HCT116 (cell line): Measurements from ENCODE around the gene ORC5. TPM values are rescaled to one million over a fixed set of nuclear protein-coding genes. Genes with fewer than 3 reads are reported as not detected.

Experiments used
- ATAC-seq: fragments of 200-7000 bp; cut with Tn5 transposase; 2 replicates; pipeline ENCODE4 v1.9.1; 2020; ENCODE audit warnings: mild to moderate bottlenecking, moderate library complexity
- BruUV-seq: library from RNA; stranded (reverse); fragments of 400-500 nt; replicated peaks from 2 replicates; lab custom pipeline; 2021; lab: Mats Ljungman, UMichigan
- CTCF ChIA-PET: fragments of 300-600 bp; sonication (Branson Sonifier 250); formaldehyde crosslinking; loops from one replicate; lab custom pipeline; 2021; ENCODE audit warnings: antibody characterized with exemption; lab: Charles Lee
- POLR2A ChIA-PET: fragments of 300-600, 350-600 bp; sonication (Branson Sonifier 250); formaldehyde crosslinking; loops from one replicate; lab custom pipeline; 2021; ENCODE audit warnings: antibody characterized with exemption; lab: Charles Lee
- RAD21 ChIA-PET, 2 experiments: fragments of 300-600 bp; sonication (Branson Sonifier 250); formaldehyde crosslinking; loops; one replicate each; lab custom pipeline; 2023; ENCODE audit warnings: low total read pairs in 2 of 2; ENCODE audit not compliant: uncharacterized antibody in 2 of 2, unreplicated experiment in 2 of 2, low non-redundant PET in 1 of 2; lab: Charles Lee
- DNase-seq: peaks from one replicate; pipeline ENCODE4 v3.0.0-alpha.2; 2010; ENCODE audit warnings: low read depth, low spot score
- H2AFZ ChIP-seq: fragments of 200-600 bp; shearing (Covaris generic), sonication (generic); 2 replicates; pipeline ENCODE4 v1.6.1; 2017; ENCODE audit warnings: low read depth, mixed run types, mixed read lengths, antibody characterized with exemption, low read length; ENCODE audit not compliant: poor library complexity, severe bottlenecking
- H3K27ac ChIP-seq: 2 replicates; pipeline ENCODE4 v1.5.1; 2012; ENCODE audit warnings: low read depth, low read length
- H3K27me3 ChIP-seq: fragments of 200-600 bp; sonication (generic); 2 replicates; pipeline ENCODE4 v1.6.1; 2016; ENCODE audit warnings: mixed run types, low read length, mixed read lengths; ENCODE audit not compliant: insufficient read depth
- H3K36me3 ChIP-seq, 2 experiments: fragments of 200-500 bp in 1 of 2; fragments of 200-600 bp in 1 of 2; sonication (Bioruptor generic) in 1 of 2; sonication (generic) in 1 of 2; 2 replicates each; pipeline versions ENCODE4 v1.5.1 to v1.6.1; 2014 to 2016; ENCODE audit warnings: low read length in 2 of 2, inconsistent platforms in 1 of 2, mixed read lengths in 1 of 2, mixed run types in 1 of 2; ENCODE audit not compliant: insufficient read depth in 2 of 2, control insufficient read depth in 1 of 2
- H3K4me1 ChIP-seq, 2 experiments: fragments of 200-600 bp in 1 of 2; sonication (generic) in 1 of 2; 2 replicates each; pipeline versions ENCODE4 v1.5.1 to v1.6.1; 2012 to 2017; ENCODE audit warnings: low read length in 2 of 2, inconsistent platforms in 1 of 2, mild to moderate bottlenecking in 1 of 2, mixed read lengths in 1 of 2, mixed run types in 1 of 2, moderate library complexity in 1 of 2; ENCODE audit not compliant: insufficient read depth in 2 of 2, control insufficient read depth in 1 of 2
- H3K4me2 ChIP-seq: fragments of 200-600 bp; sonication (generic); 2 replicates; pipeline ENCODE4 v1.6.1; 2017; ENCODE audit warnings: mixed run types, low read length, mixed read lengths
- H3K4me3 ChIP-seq, 2 experiments: fragments of 200-600 bp in 1 of 2; sonication (generic) in 1 of 2; replicated peaks in 1 of 2; 2 replicates each; pipeline ENCODE4 v1.5.1; 2011 to 2016; ENCODE audit warnings: low read length in 2 of 2, control low read depth in 1 of 2, low read depth in 1 of 2, mild to moderate bottlenecking in 1 of 2, mixed read lengths in 1 of 2, mixed run types in 1 of 2
- H3K79me2 ChIP-seq: fragments of 200-600 bp; sonication (generic); 2 replicates; pipeline ENCODE4 v1.6.1; 2017; ENCODE audit warnings: mild to moderate bottlenecking, mixed run types, low read length, moderate library complexity, mixed read lengths; ENCODE audit not compliant: insufficient read depth
- H3K9ac ChIP-seq: fragments of 200-600 bp; sonication (generic); 2 replicates; pipeline ENCODE4 v1.6.1; 2016; ENCODE audit warnings: low read length, mixed read lengths
- H3K9me2 ChIP-seq: fragments of 200-600 bp; sonication (generic), shearing (Covaris generic); 2 replicates; pipeline ENCODE4 v1.6.1; 2017; ENCODE audit warnings: mixed run types, mild to moderate bottlenecking, moderate library complexity; ENCODE audit not compliant: insufficient read depth
- H3K9me3 ChIP-seq, 2 experiments: fragments of 200-500 bp in 1 of 2; fragments of 200-600 bp in 1 of 2; sonication (Bioruptor generic) in 1 of 2; sonication (generic) in 1 of 2; 2 replicates each; pipeline ENCODE4 v1.6.1; 2014 to 2017; ENCODE audit warnings: low read length in 2 of 2, mixed read lengths in 2 of 2, inconsistent platforms in 1 of 2, low read depth in 1 of 2, mild to moderate bottlenecking in 1 of 2, mixed run types in 1 of 2, moderate library complexity in 1 of 2; ENCODE audit not compliant: control insufficient read depth in 1 of 2, insufficient read depth in 1 of 2
- H4K20me1 ChIP-seq: fragments of 200-600 bp; sonication (generic), shearing (Covaris generic); 2 replicates; pipeline ENCODE4 v1.6.1; 2017; ENCODE audit warnings: mixed run types, mild to moderate bottlenecking, moderate library complexity; ENCODE audit not compliant: insufficient read depth
- ATF3 ChIP-seq: IDR thresholded peaks from 2 replicates; pipeline ENCODE4 v1.6.1; 2012
- ELF1 ChIP-seq: IDR thresholded peaks from 2 replicates; pipeline ENCODE4 v1.6.1; 2012; ENCODE audit warnings: low read depth, borderline replicate concordance
- EZH2 ChIP-seq: fragments of 200-600 bp; sonication (generic); IDR thresholded peaks from 2 replicates; pipeline ENCODE4 v1.6.1; 2017; ENCODE audit warnings: antibody characterized with exemption, mixed run types
- JUND ChIP-seq: IDR thresholded peaks from 2 replicates; pipeline ENCODE4 v1.6.1; 2012
- POLR2A ChIP-seq: IDR thresholded peaks from 2 replicates; pipeline ENCODE4 v1.7.0; 2011; ENCODE audit warnings: borderline replicate concordance; ENCODE audit not compliant: insufficient read depth, insufficient read length; ENCODE audit errors: extremely low read depth
- RAD21 ChIP-seq: IDR thresholded peaks from 2 replicates; pipeline ENCODE4 v1.6.1; 2012; ENCODE audit warnings: low read depth, mild to moderate bottlenecking
- SIN3A ChIP-seq: IDR thresholded peaks from 2 replicates; pipeline ENCODE4 v1.6.1; 2012; ENCODE audit warnings: low read depth
- YY1 ChIP-seq: IDR thresholded peaks from 2 replicates; pipeline ENCODE4 v1.6.1; 2011; ENCODE audit warnings: low read length, low read depth, moderate library complexity, mild to moderate bottlenecking; ENCODE audit not compliant: insufficient replicate concordance; ENCODE audit errors: extremely low read depth
- intact Hi-C: fragments of 100-400 bp; cut with micrococcal nuclease; formaldehyde crosslinking; loops from 2 replicates; pipeline ENCODE4 v1.10.0; 2022
- total RNA-seq: library from RNA; stranded (reverse); gene quantifications from one replicate; pipeline ENCODE4 v1.2.1, GENCODE V29; 2021; ENCODE audit not compliant: unreplicated experiment
- TF ChIP-seq, protein P1 (sequence below): IDR thresholded peaks from 2 replicates; pipeline ENCODE4 v1.6.1; 2012; ENCODE audit warnings: low read depth

Gene ORC5
- total RNA-seq, 1 experiment from 2014 or later: 30.2 TPM

- no peaks in the 10 kb centered on the region for H3K27me3 ChIP-seq
- TF ChIP-seq RAD21: no peak
- TF ChIP-seq ELF1: no peak
- TF ChIP-seq, protein P1, sequence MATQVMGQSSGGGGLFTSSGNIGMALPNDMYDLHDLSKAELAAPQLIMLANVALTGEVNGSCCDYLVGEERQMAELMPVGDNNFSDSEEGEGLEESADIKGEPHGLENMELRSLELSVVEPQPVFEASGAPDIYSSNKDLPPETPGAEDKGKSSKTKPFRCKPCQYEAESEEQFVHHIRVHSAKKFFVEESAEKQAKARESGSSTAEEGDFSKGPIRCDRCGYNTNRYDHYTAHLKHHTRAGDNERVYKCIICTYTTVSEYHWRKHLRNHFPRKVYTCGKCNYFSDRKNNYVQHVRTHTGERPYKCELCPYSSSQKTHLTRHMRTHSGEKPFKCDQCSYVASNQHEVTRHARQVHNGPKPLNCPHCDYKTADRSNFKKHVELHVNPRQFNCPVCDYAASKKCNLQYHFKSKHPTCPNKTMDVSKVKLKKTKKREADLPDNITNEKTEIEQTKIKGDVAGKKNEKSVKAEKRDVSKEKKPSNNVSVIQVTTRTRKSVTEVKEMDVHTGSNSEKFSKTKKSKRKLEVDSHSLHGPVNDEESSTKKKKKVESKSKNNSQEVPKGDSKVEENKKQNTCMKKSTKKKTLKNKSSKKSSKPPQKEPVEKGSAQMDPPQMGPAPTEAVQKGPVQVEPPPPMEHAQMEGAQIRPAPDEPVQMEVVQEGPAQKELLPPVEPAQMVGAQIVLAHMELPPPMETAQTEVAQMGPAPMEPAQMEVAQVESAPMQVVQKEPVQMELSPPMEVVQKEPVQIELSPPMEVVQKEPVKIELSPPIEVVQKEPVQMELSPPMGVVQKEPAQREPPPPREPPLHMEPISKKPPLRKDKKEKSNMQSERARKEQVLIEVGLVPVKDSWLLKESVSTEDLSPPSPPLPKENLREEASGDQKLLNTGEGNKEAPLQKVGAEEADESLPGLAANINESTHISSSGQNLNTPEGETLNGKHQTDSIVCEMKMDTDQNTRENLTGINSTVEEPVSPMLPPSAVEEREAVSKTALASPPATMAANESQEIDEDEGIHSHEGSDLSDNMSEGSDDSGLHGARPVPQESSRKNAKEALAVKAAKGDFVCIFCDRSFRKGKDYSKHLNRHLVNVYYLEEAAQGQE: no peak
- H3K4me3 ChIP-seq: no peak overlapping the region
- DNase-seq (no peak), ATAC-seq (no peak)
- no peaks in the 10 kb centered on the region for H3K79me2 ChIP-seq
- no peak overlapping the region for H3K4me2 ChIP-seq
- no peaks in the 10 kb centered on the region for H3K4me1 ChIP-seq
- ChIA-PET POLR2A (no interaction called here), CTCF (no interaction called here), RAD21 (no interaction called here)
- H4K20me1 ChIP-seq: 0 out of 2 replicates have a peak, but pooled peaks cover 3% of the 10 kb centered on the region
- H3K9ac ChIP-seq: no peak overlapping the region
- intact Hi-C loops: no loop called here
- peaks cover 0 to 24% of the 10 kb centered on the region in 2 experiments; a peak in 3 of 4 replicates for H3K36me3 ChIP-seq
- peaks cover 1 to 6% of the 10 kb centered on the region in 2 experiments; a peak in 1 of 4 replicates for H3K9me3 ChIP-seq
- no TSS peak for BruUV-seq
- H3K27ac ChIP-seq: no peak overlapping the region
- H3K9me2 ChIP-seq: no peaks in the 10 kb centered on the region
- no peak overlapping the region for H2AFZ ChIP-seq
Observed at GRCh38 chr7:104175361-104175984, 32.3 kb downstream of the ORC5 start.

DNA sequence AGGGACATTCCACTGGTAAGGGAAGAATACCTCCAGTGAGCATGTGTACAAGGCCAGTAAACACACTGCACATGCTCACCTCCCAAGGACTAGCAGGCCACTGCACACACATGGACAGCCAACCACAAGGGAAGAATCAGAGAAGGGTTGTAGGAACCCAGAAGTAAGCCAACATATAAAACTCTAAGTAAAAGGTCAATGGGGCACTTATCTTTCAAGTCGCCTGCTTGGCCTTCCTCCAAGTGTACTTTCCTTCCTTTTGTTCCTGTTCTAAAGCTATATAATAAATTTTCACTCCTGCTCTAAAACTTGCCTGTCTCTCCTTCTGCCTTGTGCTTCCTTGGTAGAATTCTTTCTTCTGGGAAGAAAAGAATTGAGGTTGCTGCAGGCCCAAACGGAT, 33.0 kb downstream of the ORC5 start:
- Histone ChIP-seq H3K4me3 (no peak overlapping the region), H3K36me3 (peaks cover 0 to 21% of the 10 kb centered on the region in 2 experiments; a peak in 3 of 4 replicates), H3K9me2 (no peaks in the 10 kb centered on the region), H3K4me2 (no peak overlapping the region), H3K9ac (no peak overlapping the region), H3K4me1 (no peaks in the 10 kb centered on the region), H3K27ac (no peak overlapping the region), H2AFZ (no peak overlapping the region), H3K27me3 (no peaks in the 10 kb centered on the region), H3K79me2 (no peaks in the 10 kb centered on the region), H3K9me3 (peaks cover 0 to 6% of the 10 kb centered on the region in 2 experiments; a peak in 1 of 4 replicates), H4K20me1 (0 out of 2 replicates have a peak, but pooled peaks cover 3% of the 10 kb centered on the region)
- POLR2A ChIA-PET: no interaction called here
- ATAC-seq: no peak
- CTCF ChIA-PET: no interaction called here
- intact Hi-C loops: no loop called here
- no peak for DNase-seq
- TF ChIP-seq POLR2A (no peak), EZH2 (no peak), SIN3A (no peak), ATF3 (no peak), YY1 (no peak), ELF1 (no peak), JUND (no peak)
- BruUV-seq: no TSS peak
- RAD21 ChIA-PET: no interaction called here
